HG03045 (cell line): ENCODE data around the gene CD244.

Experiments
- ATAC-seq: cut with Tn5 transposase; IDR thresholded peaks from one replicate; pipeline ENCODE4 v1.9.1; 2021; ENCODE audit warnings: mild to moderate bottlenecking, moderate library complexity; ENCODE audit not compliant: unreplicated experiment

Gene CD244

DNA sequence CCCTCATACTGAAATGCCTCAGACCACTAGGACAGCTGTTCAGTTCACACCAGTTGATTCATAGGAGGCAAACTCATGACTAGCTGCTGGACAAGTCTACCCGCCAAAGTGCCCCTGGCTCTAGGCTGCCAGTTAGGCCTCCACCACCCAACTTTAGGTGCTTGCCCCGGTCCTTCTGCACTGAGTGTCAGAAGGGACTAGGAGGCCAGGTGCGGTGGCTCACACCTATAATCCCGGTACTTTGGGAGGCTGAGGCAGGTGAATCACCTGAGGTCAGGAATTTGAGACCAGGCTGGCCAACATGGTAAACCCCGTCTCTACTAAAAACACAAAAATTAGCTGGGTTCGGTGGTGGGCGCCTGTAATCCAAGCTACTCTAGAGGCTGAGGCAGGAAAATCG, 47.8 kb downstream of the CD244 start:
- ATAC-seq, result no peak

GRCh38 chr1:160814316-160814715, 48.4 kb downstream of the CD244 start:
- no peak for ATAC-seq

GRCh38 chr1:160813215-160813614, 49.5 kb downstream of the CD244 start:
- ATAC-seq, result no peak

GRCh38 chr1:160811147-160811546, 51.5 kb downstream of the CD244 start:
- no peak for ATAC-seq

- no peak for ATAC-seq
Measured at GRCh38 chr1:160810486-160810885, 52.2 kb downstream of the CD244 start.

GRCh38 chr1:160808289-160808688, 54.4 kb downstream of the CD244 start:
- no peak for ATAC-seq

GRCh38 chr1:160807738-160808137, 54.9 kb downstream of the CD244 start:
- no peak for ATAC-seq

DNA sequence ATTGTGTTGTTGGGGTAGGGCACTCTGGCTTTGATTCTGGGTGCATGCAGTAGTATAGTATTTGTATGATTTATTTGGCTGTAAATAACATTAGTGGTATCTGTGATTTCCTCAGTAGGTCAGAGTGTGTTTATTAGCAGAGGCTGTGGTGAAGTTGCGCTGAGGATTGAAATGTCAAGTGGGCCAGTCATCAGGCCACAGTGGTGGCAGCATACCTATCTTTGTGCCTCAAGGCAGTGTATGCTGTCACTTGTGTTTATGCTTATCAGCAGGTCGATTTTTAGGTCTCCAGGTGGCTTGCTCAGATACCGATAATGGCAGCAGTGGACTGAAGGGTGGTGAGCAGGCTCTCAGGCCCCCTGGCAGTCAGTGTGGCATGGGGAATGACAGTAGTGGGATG, 55.4 kb downstream of the CD244 start:
- ATAC-seq, result no peak

GRCh38 chr1:160806784-160807183, 55.9 kb downstream of the CD244 start:
- ATAC-seq, result no peak

- no peak for ATAC-seq
Measured at GRCh38 chr1:160806109-160806665, 56.5 kb downstream of the CD244 start.

GRCh38 chr1:160801836-160802580, 60.7 kb downstream of the CD244 start:
- ATAC-seq, result no peak

- ATAC-seq, result no peak
Measured at GRCh38 chr1:160800645-160801408, 61.9 kb downstream of the CD244 start.

- no peak for ATAC-seq
Measured at GRCh38 chr1:160800142-160800541, 62.5 kb downstream of the CD244 start.

DNA sequence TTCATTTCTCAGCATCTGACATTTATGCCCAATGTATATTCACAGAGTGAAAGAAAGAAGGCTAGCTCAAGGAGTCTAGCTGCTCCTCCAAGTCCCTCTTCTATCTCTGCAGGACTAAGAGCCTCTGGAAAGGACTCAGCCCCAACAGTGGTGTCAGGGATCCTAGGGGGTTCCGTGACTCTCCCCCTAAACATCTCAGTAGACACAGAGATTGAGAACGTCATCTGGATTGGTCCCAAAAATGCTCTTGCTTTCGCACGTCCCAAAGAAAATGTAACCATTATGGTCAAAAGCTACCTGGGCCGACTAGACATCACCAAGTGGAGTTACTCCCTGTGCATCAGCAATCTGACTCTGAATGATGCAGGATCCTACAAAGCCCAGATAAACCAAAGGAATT, 63.0 kb downstream of the CD244 start:
- no peak for ATAC-seq

GRCh38 chr1:160798439-160798838, 64.2 kb downstream of the CD244 start:
- no peak for ATAC-seq

- no peak for ATAC-seq
Measured at GRCh38 chr1:160797861-160798273, 64.8 kb downstream of the CD244 start.

- no peak for ATAC-seq
Measured at GRCh38 chr1:160797271-160797709, 65.4 kb downstream of the CD244 start.

- ATAC-seq, result peak; percentile 69
Measured at GRCh38 chr1:160795951-160796383, 66.7 kb downstream of the CD244 start, which contains the start of gene LY9. LY9 (plus strand) TSS chr1:160796174; CDS start chr1:160796188, 14 bp downstream.

- no peak for ATAC-seq
Measured at GRCh38 chr1:160794376-160794775, 68.3 kb downstream of the CD244 start.

DNA sequence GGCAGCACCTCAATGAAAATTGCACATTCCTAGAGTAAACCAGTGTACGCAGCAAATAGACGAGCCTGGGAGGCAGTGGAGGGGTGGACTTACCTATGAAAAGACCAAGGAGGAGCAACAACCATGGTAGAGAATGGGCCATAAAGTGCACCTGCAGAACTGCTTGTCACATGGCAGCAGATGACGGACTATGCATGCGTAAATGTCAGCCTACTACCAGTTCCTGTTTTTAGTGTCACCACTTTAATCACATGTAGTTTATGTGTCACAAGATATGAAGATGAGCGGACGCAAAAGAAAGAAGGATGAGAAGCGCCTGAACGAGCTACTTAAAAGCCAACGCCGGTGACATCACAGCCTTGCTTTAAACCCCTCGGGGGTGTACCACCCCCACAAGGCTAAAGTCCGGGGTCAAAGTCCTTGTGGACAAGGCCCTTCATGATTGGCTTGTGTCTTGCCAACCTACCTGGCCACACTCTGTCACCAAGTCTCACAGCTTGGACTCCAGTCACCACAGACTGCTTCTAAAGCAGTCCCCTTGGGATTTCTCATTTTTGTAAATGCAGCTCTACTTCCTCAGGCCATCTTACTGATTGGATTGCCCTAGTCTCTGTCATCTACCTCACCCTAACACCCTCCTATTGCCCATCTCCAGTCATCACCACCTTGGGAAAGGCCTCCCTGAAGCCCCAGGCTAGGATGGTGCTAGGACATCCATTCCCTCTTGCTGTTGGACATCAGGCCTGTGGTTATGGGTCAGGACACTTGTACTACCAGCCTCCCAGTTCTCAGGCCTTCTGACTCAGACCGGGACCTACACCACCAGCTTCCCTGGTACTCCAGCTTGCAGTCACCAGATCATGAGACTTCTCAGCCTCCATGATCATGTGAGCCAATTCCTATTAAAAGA, 72.7 kb downstream of the CD244 start:
- peak; percentile 87 for ATAC-seq
